Measurements from ENCODE around the gene LINC01488. TPM values are rescaled to one million over a fixed set of nuclear protein-coding genes. Genes with fewer than 3 reads are reported as not detected.

The LINC01488 gene
- total RNA-seq, 2 experiments from 2014 or later: not detected

GRCh38 chr11:69472541-69473275 lies 8.8 kb upstream of the LINC01488 start:
- DNase-seq: no peak
- POLR2A ChIA-PET: no interaction called here
- no peak overlapping the region for H3K27ac Mint-ChIP-seq

GRCh38 chr11:69473276-69473845 lies 8.1 kb upstream of the LINC01488 start:
- CTCF ChIA-PET: no interaction called here
- no peak for DNase-seq
- Mint-ChIP-seq H3K4me1 (no peaks in the 10 kb centered on the region), H3K4me3 (no peak overlapping the region), H3K9me3 (no peaks in the 10 kb centered on the region), H3K27me3 (no peaks in the 10 kb centered on the region), H3K27ac (no peak overlapping the region), H3K36me3 (ENCODE audit: low read depth) (no peaks in the 10 kb centered on the region)
- POLR2A ChIA-PET: no interaction called here

More at GRCh38 chr11:69472541-69473275, 8.8 kb upstream of the LINC01488 start:
- H3K27me3 Mint-ChIP-seq: no peaks in the 10 kb centered on the region
- H3K9me3 Mint-ChIP-seq: no peaks in the 10 kb centered on the region
- no peaks in the 10 kb centered on the region for H3K36me3 Mint-ChIP-seq (ENCODE audit: low read depth)
- CTCF ChIA-PET: no interaction called here
- H3K4me1 Mint-ChIP-seq: no peaks in the 10 kb centered on the region
- H3K4me3 Mint-ChIP-seq: no peak overlapping the region

GRCh38 chr11:69474736-69475135 lies 6.7 kb upstream of the LINC01488 start:
- H3K27ac Mint-ChIP-seq: no peak overlapping the region
- no peaks in the 10 kb centered on the region for H3K9me3 Mint-ChIP-seq
- no peaks in the 10 kb centered on the region for H3K36me3 Mint-ChIP-seq (ENCODE audit: low read depth)
- DNase-seq: no peak
- H3K27me3 Mint-ChIP-seq: no peaks in the 10 kb centered on the region
- ChIA-PET POLR2A (no interaction called here), CTCF (no interaction called here)
- H3K4me3 Mint-ChIP-seq: no peak overlapping the region
- H3K4me1 Mint-ChIP-seq: no peaks in the 10 kb centered on the region

GRCh38 chr11:69475141-69475865 lies 6.2 kb upstream of the LINC01488 start:
- H3K27ac Mint-ChIP-seq: no peak overlapping the region
- CTCF ChIA-PET: no interaction called here
- H3K36me3 Mint-ChIP-seq (ENCODE audit: low read depth): no peaks in the 10 kb centered on the region
- no peaks in the 10 kb centered on the region for H3K4me1 Mint-ChIP-seq
- H3K4me3 Mint-ChIP-seq: no peak overlapping the region
- H3K9me3 Mint-ChIP-seq: no peaks in the 10 kb centered on the region
- no peaks in the 10 kb centered on the region for H3K27me3 Mint-ChIP-seq
- DNase-seq: no peak
- POLR2A ChIA-PET: no interaction called here

- Mint-ChIP-seq H3K9me3 (no peaks in the 10 kb centered on the region), H3K4me3 (no peak overlapping the region), H3K4me1 (no peaks in the 10 kb centered on the region), H3K36me3 (ENCODE audit: low read depth) (no peaks in the 10 kb centered on the region), H3K27me3 (no peaks in the 10 kb centered on the region), H3K27ac (no peak overlapping the region)
- CTCF ChIA-PET: no interaction called here
- no peak for DNase-seq
- POLR2A ChIA-PET: no interaction called here
These were observed 5.5 kb upstream of the LINC01488 start for GRCh38 chr11:69475866-69476471.

- no peak overlapping the region for H3K4me3 Mint-ChIP-seq
- H3K9me3 Mint-ChIP-seq: no peaks in the 10 kb centered on the region
- no peak overlapping the region for H3K27ac Mint-ChIP-seq
- ChIA-PET POLR2A (no interaction called here), CTCF (no interaction called here)
- DNase-seq: no peak
- H3K4me1 Mint-ChIP-seq: no peaks in the 10 kb centered on the region
- no peaks in the 10 kb centered on the region for H3K27me3 Mint-ChIP-seq
- no peaks in the 10 kb centered on the region for H3K36me3 Mint-ChIP-seq (ENCODE audit: low read depth)
These were observed 4.9 kb upstream of the LINC01488 start for GRCh38 chr11:69476509-69476961.

- ChIA-PET CTCF (no interaction called here), POLR2A (no interaction called here)
- no peaks in the 10 kb centered on the region for H3K9me3 Mint-ChIP-seq
These were observed 4.4 kb upstream of the LINC01488 start for GRCh38 chr11:69477086-69477485.

GRCh38 chr11:69479591-69480271 lies 1.7 kb upstream of the LINC01488 start:
- H3K4me3 Mint-ChIP-seq: no peak overlapping the region
- DNase-seq: no peak
- ChIA-PET CTCF (no interaction called here), POLR2A (no interaction called here)
- no peaks in the 10 kb centered on the region for H3K4me1 Mint-ChIP-seq
- no peaks in the 10 kb centered on the region for H3K36me3 Mint-ChIP-seq (ENCODE audit: low read depth)
- no peak overlapping the region for H3K27ac Mint-ChIP-seq
- H3K27me3 Mint-ChIP-seq: no peaks in the 10 kb centered on the region
- no peaks in the 10 kb centered on the region for H3K9me3 Mint-ChIP-seq

More at GRCh38 chr11:69477086-69477485, 4.4 kb upstream of the LINC01488 start:
- no peaks in the 10 kb centered on the region for H3K4me1 Mint-ChIP-seq
- H3K36me3 Mint-ChIP-seq (ENCODE audit: low read depth): no peaks in the 10 kb centered on the region
- H3K27me3 Mint-ChIP-seq: no peaks in the 10 kb centered on the region
- no peak for DNase-seq
- H3K4me3 Mint-ChIP-seq: no peak overlapping the region
- H3K27ac Mint-ChIP-seq: no peak overlapping the region

- H3K36me3 Mint-ChIP-seq (ENCODE audit: low read depth): no peaks in the 10 kb centered on the region
- no peaks in the 10 kb centered on the region for H3K4me1 Mint-ChIP-seq
- no peak for DNase-seq
- H3K27me3 Mint-ChIP-seq: no peaks in the 10 kb centered on the region
- H3K9me3 Mint-ChIP-seq: no peaks in the 10 kb centered on the region
- no peak overlapping the region for H3K27ac Mint-ChIP-seq
- H3K4me3 Mint-ChIP-seq: no peak overlapping the region
- CTCF ChIA-PET: no interaction called here
- POLR2A ChIA-PET: no interaction called here
These were observed 693 bp upstream of the LINC01488 start for GRCh38 chr11:69480547-69481392.

- H3K36me3 Mint-ChIP-seq (ENCODE audit: low read depth): no peaks in the 10 kb centered on the region
- H3K9me3 Mint-ChIP-seq: no peaks in the 10 kb centered on the region
- no peaks in the 10 kb centered on the region for H3K4me1 Mint-ChIP-seq
- POLR2A ChIA-PET: no interaction called here
- H3K27me3 Mint-ChIP-seq: no peaks in the 10 kb centered on the region
- no peak for DNase-seq
- CTCF ChIA-PET: no interaction called here
- no peak overlapping the region for H3K27ac Mint-ChIP-seq
- H3K4me3 Mint-ChIP-seq: no peak overlapping the region
These were observed 859 bp downstream of the LINC01488 start for GRCh38 chr11:69482322-69482721.

GRCh38 chr11:69483170-69483569 lies 1.7 kb downstream of the LINC01488 start:
- Mint-ChIP-seq H3K4me3 (no peak overlapping the region), H3K9me3 (no peaks in the 10 kb centered on the region), H3K27me3 (no peaks in the 10 kb centered on the region), H3K36me3 (ENCODE audit: low read depth) (no peaks in the 10 kb centered on the region), H3K27ac (no peak overlapping the region), H3K4me1 (no peaks in the 10 kb centered on the region)
- ChIA-PET CTCF (no interaction called here), POLR2A (no interaction called here)
- DNase-seq: no peak

- Mint-ChIP-seq H3K4me1 (no peaks in the 10 kb centered on the region), H3K36me3 (ENCODE audit: low read depth) (no peaks in the 10 kb centered on the region), H3K9me3 (no peaks in the 10 kb centered on the region), H3K27ac (no peak overlapping the region), H3K4me3 (no peak overlapping the region), H3K27me3 (no peaks in the 10 kb centered on the region)
- no peak for DNase-seq
- ChIA-PET POLR2A (no interaction called here), CTCF (no interaction called here)
These were observed 2.4 kb downstream of the LINC01488 start for GRCh38 chr11:69483691-69484426.

Measured in activated CD4-positive, alpha-beta memory T cell treated with anti-CD3 and anti-CD28 coated beads, Interleukin-2, amount 10 ng/mL, durations not matched to agents 7 days and 5 days (primary cell).